SK-N-SH treated with all-trans-retinoic acid at 6 μM for 48 hours (cell line): ENCODE data around the gene SLC12A8.
A peak's percentile ranks its signal among the peaks of the same experiment; 100 is the strongest.

Experiments
- ISL1 ChIP-seq: fragments of 250-450 bp; sonication (Bioruptor Pico); IDR thresholded peaks from 2 replicates; pipeline ENCODE4 v2.1.2; 2022; ENCODE audit warnings: mild to moderate bottlenecking, moderate library complexity
- OSR1 ChIP-seq: fragments of 250-450 bp; sonication (Bioruptor Pico); IDR thresholded peaks from 2 replicates; pipeline ENCODE4 v1.8.0; 2022; ENCODE audit warnings: moderate library complexity, mild to moderate bottlenecking, inconsistent platforms
- RARB ChIP-seq: fragments of 250-450 bp; sonication (Bioruptor Pico); IDR thresholded peaks from 2 replicates; pipeline ENCODE4 v1.8.0; 2021; ENCODE audit warnings: mild to moderate bottlenecking, moderate library complexity
- ZNF70 ChIP-seq: fragments of 450-650 bp; formaldehyde crosslinking; IDR thresholded peaks from 2 replicates; pipeline ENCODE4 v1.5.0; 2020; ENCODE audit warnings: mild to moderate bottlenecking, moderate library complexity

DNA sequence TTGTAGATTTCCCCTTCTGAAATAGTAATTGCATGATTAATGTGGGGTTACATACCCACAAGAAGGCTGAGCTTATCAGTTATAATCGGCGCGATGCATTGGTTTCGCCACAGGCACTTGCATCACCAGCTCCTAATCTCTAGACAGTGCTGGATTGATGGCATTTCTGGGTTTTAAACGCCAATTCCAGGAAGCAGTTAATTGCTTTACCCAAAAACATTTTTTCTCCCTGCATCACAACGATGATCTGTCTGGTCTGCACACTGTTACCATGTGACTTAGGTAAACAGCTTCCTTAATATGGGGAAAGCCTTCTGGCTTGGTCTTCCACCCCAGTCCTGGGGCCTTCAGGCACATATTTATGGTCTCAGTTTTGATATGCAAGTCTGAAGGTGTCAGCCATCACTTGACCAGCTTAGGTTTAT is 86.7 kb downstream of the SLC12A8 start:
- TF ChIP-seq RARB (CRISPR knock-in tag) (no peak), ISL1 (CRISPR knock-in tag) (peak; percentile 93), OSR1 (CRISPR knock-in tag) (no peak), ZNF70 (CRISPR knock-in tag) (no peak)
